ENCODE measurements around the gene EPGN. TPM values are rescaled to one million over a fixed set of nuclear protein-coding genes. Genes with fewer than 3 reads are reported as not detected.
A peak's percentile ranks its signal among the peaks of the same experiment; 100 is the strongest.

EPGN gene
- polyA plus RNA-seq, 3 donors: 0.95 to 1.6 (median 1.0) TPM

GRCh38 chr4:74307170-74307569 is 1.1 kb upstream of the EPGN start:
- DNase-seq: no peak

- DNase-seq: no peak
These were observed 953 bp downstream of the EPGN start for GRCh38 chr4:74309223-74309622.

- peak; percentile 52 for DNase-seq
These were observed 3.5 kb downstream of the EPGN start for GRCh38 chr4:74311696-74312313.

- no peak for DNase-seq
These were observed 6.1 kb downstream of the EPGN start for GRCh38 chr4:74314329-74314728.

GRCh38 chr4:74314944-74315343 is 6.7 kb downstream of the EPGN start:
- DNase-seq: no peak

- no peak for DNase-seq
These were observed 7.1 kb downstream of the EPGN start for GRCh38 chr4:74315376-74315775.

- no peak for DNase-seq
These were observed 8.1 kb downstream of the EPGN start for GRCh38 chr4:74316397-74316796.

GRCh38 chr4:74317616-74318246 is 9.5 kb downstream of the EPGN start:
- no peak for DNase-seq

GRCh38 chr4:74318276-74318675 is 10.0 kb downstream of the EPGN start:
- DNase-seq: no peak

- DNase-seq: no peak
These were observed 11.2 kb downstream of the EPGN start for GRCh38 chr4:74319470-74319869.

GRCh38 chr4:74320559-74321118 is 12.4 kb downstream of the EPGN start:
- DNase-seq: peak; percentile 52

GRCh38 chr4:74322301-74322700 is 14.0 kb downstream of the EPGN start:
- DNase-seq: no peak

GRCh38 chr4:74323663-74324062 is 15.4 kb downstream of the EPGN start:
- no peak for DNase-seq

- DNase-seq: no peak
These were observed 16.0 kb downstream of the EPGN start for GRCh38 chr4:74324262-74324661.

GRCh38 chr4:74325886-74326285 is 17.6 kb downstream of the EPGN start:
- DNase-seq: no peak

GRCh38 chr4:74327762-74328161 is 19.5 kb downstream of the EPGN start:
- no peak for DNase-seq

- DNase-seq: no peak
These were observed 20.2 kb downstream of the EPGN start for GRCh38 chr4:74328501-74328900.

GRCh38 chr4:74329307-74329706 is 21.0 kb downstream of the EPGN start:
- no peak for DNase-seq

GRCh38 chr4:74330295-74330750 is 22.1 kb downstream of the EPGN start:
- DNase-seq: no peak

- DNase-seq: no peak
These were observed 23.0 kb downstream of the EPGN start for GRCh38 chr4:74331252-74331651.

GRCh38 chr4:74331944-74332343 is 23.7 kb downstream of the EPGN start:
- DNase-seq: no peak

- DNase-seq: no peak
These were observed 26.4 kb downstream of the EPGN start for GRCh38 chr4:74334636-74335035.

GRCh38 chr4:74335341-74336021 is 27.2 kb downstream of the EPGN start:
- no peak for DNase-seq
